HepG2 (cell line): ENCODE data around the gene KRTAP5-8. TPM values are rescaled to one million over a fixed set of nuclear protein-coding genes. Genes with fewer than 3 reads are reported as not detected.
A peak's percentile ranks its signal among the peaks of the same experiment; 100 is the strongest.

ENCODE experiments used
- ATAC-seq: fragments of 200-7000 bp; cut with Tn5 transposase; 3 replicates; pipeline ENCODE4 v1.9.1; 2020; ENCODE audit warnings: mild to moderate bottlenecking, moderate library complexity
- BruUV-seq: library from RNA; stranded (reverse); fragments of 400-500 nt; replicated peaks from 2 replicates; lab custom pipeline; 2021; lab: Mats Ljungman, UMichigan
- CTCF ChIA-PET: fragments of 300-600 bp; formaldehyde crosslinking; extraction: SDS; loops from one replicate; lab custom pipeline; 2021; ENCODE audit warnings: low total read pairs, inconsistent platforms, low intra/inter-chr PET ratio; lab: Yijun Ruan, JAX
- POLR2A ChIA-PET: fragments of 350-600 bp; sonication (Branson Sonifier 250); formaldehyde crosslinking; loops from one replicate; lab custom pipeline; 2020; ENCODE audit warnings: antibody characterized with exemption, inconsistent platforms; lab: Yijun Ruan, JAX
- DNase-seq: peaks from one replicate; pipeline ENCODE4 v3.0.0-alpha.2; 2015; ENCODE audit warnings: low spot score
- FAIRE-seq: peaks from 3 replicates; lab custom pipeline; 2011; peaks lifted over from hg19 to GRCh38; lab: Jason Lieb, UNC
- H2AFZ ChIP-seq: one replicate; pipeline ENCODE4 v1.6.1; 2011; ENCODE audit warnings: low read length, inconsistent platforms
- H3K27ac ChIP-seq: fragments of 300-600 bp; 3 replicates; pipeline ENCODE4 v1.8.0; 2011; ENCODE audit warnings: mixed run types, mild to moderate bottlenecking, mixed read lengths, low read length, inconsistent platforms; ENCODE audit not compliant: insufficient read depth; ENCODE audit errors: extremely low read length
- H3K27me3 ChIP-seq, 2 experiments: fragments of 200-600 bp in 1 of 2; 2 replicates in 1 of 2; 3 replicates in 1 of 2; pipeline versions ENCODE4 v1.6.0 to v1.8.0; 2011; ENCODE audit warnings: low read length in 2 of 2, mild to moderate bottlenecking in 2 of 2, moderate library complexity in 2 of 2, inconsistent platforms in 1 of 2; ENCODE audit not compliant: insufficient read depth in 2 of 2, control insufficient read depth in 1 of 2
- H3K36me3 ChIP-seq, 2 experiments: fragments of 200-600 bp in 1 of 2; replicated peaks in 1 of 2; 2 replicates in 1 of 2; 3 replicates in 1 of 2; pipeline versions ENCODE4 v1.5.1 to v1.8.0; 2011; ENCODE audit warnings: low read length in 2 of 2, inconsistent platforms in 1 of 2; ENCODE audit not compliant: insufficient read depth in 2 of 2, control insufficient read depth in 1 of 2
- H3K4me1 ChIP-seq: 2 replicates; pipeline ENCODE4 v1.5.1; 2012; ENCODE audit warnings: low read length, inconsistent platforms; ENCODE audit not compliant: insufficient read depth
- H3K4me2 ChIP-seq: 2 replicates; pipeline ENCODE4 v1.6.0; 2011; ENCODE audit warnings: low read depth, low read length, inconsistent platforms
- H3K4me3 ChIP-seq, 3 experiments: fragments of 200-600 bp in 1 of 3; sonication (generic), shearing (Covaris generic) in 1 of 3; replicated peaks in 1 of 3; 2 replicates each; pipeline ENCODE4 v1.5.1; 2011 to 2016; ENCODE audit warnings: low read length in 3 of 3, inconsistent platforms in 2 of 3, low read depth in 2 of 3, mild to moderate bottlenecking in 2 of 3, control low read depth in 1 of 3, mixed read lengths in 1 of 3; ENCODE audit not compliant: insufficient read depth in 1 of 3
- H3K79me2 ChIP-seq: one replicate; pipeline ENCODE4 v1.6.1; 2011; ENCODE audit warnings: low read length, inconsistent platforms; ENCODE audit not compliant: insufficient read depth
- H3K9ac ChIP-seq: 2 replicates; pipeline ENCODE4 v1.6.0; 2011; ENCODE audit warnings: mild to moderate bottlenecking, low read depth, low read length, inconsistent platforms; ENCODE audit not compliant: insufficient read depth
- H3K9me3 ChIP-seq: 2 replicates; pipeline ENCODE4 v1.5.1; 2012; ENCODE audit warnings: mild to moderate bottlenecking, low read length
- H4K20me1 ChIP-seq: 2 replicates; pipeline ENCODE4 v1.6.0; 2011; ENCODE audit warnings: inconsistent platforms, mild to moderate bottlenecking, low read length, moderate library complexity; ENCODE audit not compliant: insufficient read depth
- ATF5 ChIP-seq: sonication (generic); formaldehyde crosslinking; IDR thresholded peaks from 2 replicates; pipeline ENCODE4 v1.4.0; 2020; ENCODE audit warnings: mild to moderate bottlenecking, low read depth, missing genetic modification reagents
- GZF1 ChIP-seq: sonication (generic); formaldehyde crosslinking; IDR thresholded peaks from 2 replicates; pipeline ENCODE4 v1.5.1; 2020; ENCODE audit warnings: mild to moderate bottlenecking, missing genetic modification reagents
- IRF9 ChIP-seq: sonication (generic); formaldehyde crosslinking; IDR thresholded peaks from 2 replicates; pipeline ENCODE4 v1.8.0; 2022; ENCODE audit warnings: missing genetic modification reagents, mild to moderate bottlenecking, borderline replicate concordance
- MYPOP ChIP-seq: sonication (generic); formaldehyde crosslinking; IDR thresholded peaks from 2 replicates; pipeline ENCODE4 v1.8.1; 2023; ENCODE audit warnings: mild to moderate bottlenecking, moderate library complexity, missing genetic modification reagents
- NFIB ChIP-seq: sonication (generic); formaldehyde crosslinking; IDR thresholded peaks from 2 replicates; pipeline ENCODE4 v1.9.0; 2021; ENCODE audit warnings: missing genetic modification reagents, mild to moderate bottlenecking, borderline replicate concordance
- RXRB ChIP-seq: IDR thresholded peaks from 2 replicates; pipeline ENCODE4 v1.6.1; 2016; ENCODE audit warnings: borderline replicate concordance, missing genetic modification reagents, missing compliant biosample characterization
- ZFX ChIP-seq: sonication (generic); formaldehyde crosslinking; IDR thresholded peaks from 2 replicates; pipeline ENCODE4 v1.4.0; 2020; ENCODE audit warnings: mild to moderate bottlenecking, low read depth, missing genetic modification reagents, moderate library complexity
- ZNF609 ChIP-seq: sonication (generic); formaldehyde crosslinking; IDR thresholded peaks from 2 replicates; pipeline ENCODE4 v1.4.0; 2020; ENCODE audit warnings: mild to moderate bottlenecking, missing genetic modification reagents, borderline replicate concordance
- whole genome bisulfite sequencing: methylation state at CpG from one replicate; pipeline ENCODE4 v1.1.6; 2017; ENCODE audit warnings: low lambda C conversion rate; 5-methylcytosine and 5-hydroxymethylcytosine counted together
- in situ Hi-C: cut with HindIII; loops from 2 replicates; pipeline ENCODE4 v1.10.0; 2017; ENCODE audit warnings: low pct_unique_long_range_greater_than_20kb; ENCODE audit not compliant: extremely low pct_ligation_motif_present
- intact Hi-C: fragments of 100-400 bp; cut with micrococcal nuclease; formaldehyde crosslinking; loops from one replicate; pipeline ENCODE4 v1.10.0; 2022; ENCODE audit not compliant: unreplicated experiment
- polyA plus RNA-seq, 8 experiments: library from polyadenylated mRNA; depleted of rRNA in 3 of 8; stranded (reverse) in 7 of 8; unstranded in 1 of 8; fragments of >200 nt; fragmentation: Illumina TruSeq in 4 of 8; extraction: Trizol in 4 of 8; gene quantifications; 2 replicates each; pipeline versions ENCODE4 v1.2.1 to v1.2.3, GENCODE V29; 2011 to 2016; ENCODE audit warnings: low read depth in 4 of 8, missing spikeins in 1 of 8, mixed read lengths in 1 of 8; ENCODE audit not compliant: insufficient read depth in 1 of 8
- total RNA-seq, 5 experiments: library from RNA; depleted of rRNA; stranded (reverse); fragments of >200 nt; fragmentation: Illumina TruSeq; extraction: Trizol; gene quantifications; 2 replicates each; pipeline ENCODE4 v1.2.3, GENCODE V29; 2016; ENCODE audit warnings: low read depth in 1 of 5
- TF ChIP-seq, protein P1 (sequence below): sonication (generic); formaldehyde crosslinking; IDR thresholded peaks from 2 replicates; pipeline ENCODE4 v1.8.0; 2022; ENCODE audit warnings: mild to moderate bottlenecking, missing genetic modification reagents; ENCODE audit not compliant: insufficient replicate concordance
- TF ChIP-seq, protein P2 (sequence below): sonication (generic); formaldehyde crosslinking; IDR thresholded peaks from 2 replicates; pipeline ENCODE4 v1.4.0; 2020; ENCODE audit warnings: low read depth, mild to moderate bottlenecking, missing genetic modification reagents

KRTAP5-8 gene
- total and polyA plus RNA-seq, 2 of the 13 experiments (the other 11 are each of a cell fraction or from before 2014, with no cell fraction given): 0.20 TPM; not detected in 1

- intact Hi-C loops (no loop called here), in situ Hi-C loops (no loop called here)
- ChIA-PET POLR2A (interaction anchor here (1.0 kb wide), 1 partner anchor 9 kb away, joined by 5 read pairs; no protein-coding TSS in a partner anchor), CTCF (no interaction called here)
- Histone ChIP-seq H3K4me3 (no peak overlapping the region), H2AFZ (no peak overlapping the region), H4K20me1 (no peaks in the 10 kb centered on the region), H3K4me1 (peaks cover 19% of the 10 kb centered on the region), H3K27ac (no peak overlapping the region), H3K27me3 (peaks cover 6 to 15% of the 10 kb centered on the region in 2 experiments; a peak in 3 of 5 replicates), H3K36me3 (no peaks in the 10 kb centered on the region), H3K4me2 (peak overlapping the region; percentile 54), H3K9me3 (no peaks in the 10 kb centered on the region), H3K79me2 (no peaks in the 10 kb centered on the region), H3K9ac (no peak overlapping the region)
- 2% methylated on average over 8 of the region's 8 CpGs for WGBS
- FAIRE-seq (peak; percentile 94), ATAC-seq (peak; percentile 84), DNase-seq (peak; percentile 58)
- BruUV-seq: no TSS peak
- TF ChIP-seq GZF1 (CRISPR knock-in tag) (no peak), MYPOP (CRISPR knock-in tag) (no peak), IRF9 (CRISPR knock-in tag) (no peak), ZNF609 (CRISPR knock-in tag) (no peak), ATF5 (CRISPR knock-in tag) (no peak), RXRB (no peak), ZFX (CRISPR knock-in tag) (no peak), NFIB (CRISPR knock-in tag) (no peak)
- TF ChIP-seq, protein P1, sequence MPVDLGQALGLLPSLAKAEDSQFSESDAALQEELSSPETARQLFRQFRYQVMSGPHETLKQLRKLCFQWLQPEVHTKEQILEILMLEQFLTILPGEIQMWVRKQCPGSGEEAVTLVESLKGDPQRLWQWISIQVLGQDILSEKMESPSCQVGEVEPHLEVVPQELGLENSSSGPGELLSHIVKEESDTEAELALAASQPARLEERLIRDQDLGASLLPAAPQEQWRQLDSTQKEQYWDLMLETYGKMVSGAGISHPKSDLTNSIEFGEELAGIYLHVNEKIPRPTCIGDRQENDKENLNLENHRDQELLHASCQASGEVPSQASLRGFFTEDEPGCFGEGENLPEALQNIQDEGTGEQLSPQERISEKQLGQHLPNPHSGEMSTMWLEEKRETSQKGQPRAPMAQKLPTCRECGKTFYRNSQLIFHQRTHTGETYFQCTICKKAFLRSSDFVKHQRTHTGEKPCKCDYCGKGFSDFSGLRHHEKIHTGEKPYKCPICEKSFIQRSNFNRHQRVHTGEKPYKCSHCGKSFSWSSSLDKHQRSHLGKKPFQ: peak; percentile 61
- TF ChIP-seq, protein P2, sequence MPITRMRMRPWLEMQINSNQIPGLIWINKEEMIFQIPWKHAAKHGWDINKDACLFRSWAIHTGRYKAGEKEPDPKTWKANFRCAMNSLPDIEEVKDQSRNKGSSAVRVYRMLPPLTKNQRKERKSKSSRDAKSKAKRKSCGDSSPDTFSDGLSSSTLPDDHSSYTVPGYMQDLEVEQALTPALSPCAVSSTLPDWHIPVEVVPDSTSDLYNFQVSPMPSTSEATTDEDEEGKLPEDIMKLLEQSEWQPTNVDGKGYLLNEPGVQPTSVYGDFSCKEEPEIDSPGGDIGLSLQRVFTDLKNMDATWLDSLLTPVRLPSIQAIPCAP (CRISPR knock-in tag): no peak
Measured at GRCh38 chr11:71580057-71581003, 42.5 kb downstream of the KRTAP5-8 start.
